ENCODE data around the gene MAVS. TPM values are rescaled to one million over a fixed set of nuclear protein-coding genes. Genes with fewer than 3 reads are reported as not detected.
"Not testable (repeated sequence)": the region's sequence is repeated elsewhere in the genome, so short reads cannot be mapped to it uniquely, and the experiment has no call there.

MAVS gene
- total RNA-seq, 1 experiment from 2014 or later = 23.4 TPM

- CTCF ChIA-PET = interaction anchor here (0.7 kb wide), 1 partner anchor 798 kb away, joined by 3 read pairs; no protein-coding TSS in a partner anchor
- peak overlapping the region; percentile 72 for H3K27ac Mint-ChIP-seq
Observed at GRCh38 chr20:3904857-3905256, 58.2 kb downstream of the MAVS start.

GRCh38 chr20:3906744-3907721 lies 60.4 kb downstream of the MAVS start:
- ChIA-PET CTCF (interaction anchor here (0.6 to 1.0 kb wide), 4 partner anchors 81 to 654 kb away, joined by 3 to 5 read pairs (median 4); no protein-coding TSS in a partner anchor), POLR2A (interaction anchor here (0.7 kb wide), 1 partner anchor 20 kb away, joined by 4 read pairs; no protein-coding TSS in a partner anchor)
- Mint-ChIP-seq H3K27ac (peak overlapping the region; percentile 44; the same call in 1 of the 2 replicates), H3K36me3 (peaks cover 47% of the 10 kb centered on the region), H3K4me1 (peaks cover 20% of the 10 kb centered on the region)
- ATAC-seq; H3K4me3 Mint-ChIP-seq; H3K27me3 Mint-ChIP-seq (ENCODE audit: low read depth); DNase-seq (ENCODE audit: low spot score); H3K9me3 Mint-ChIP-seq: not testable (repeated sequence)

More at GRCh38 chr20:3904857-3905256, 58.2 kb downstream of the MAVS start:
- peaks cover 26% of the 10 kb centered on the region for H3K36me3 Mint-ChIP-seq
- POLR2A ChIA-PET = no interaction called here
- DNase-seq (ENCODE audit: low spot score) (no peak), ATAC-seq (no peak)
- H3K4me3 Mint-ChIP-seq = no peak overlapping the region
- peaks cover 37% of the 10 kb centered on the region for H3K4me1 Mint-ChIP-seq
- H3K9me3 Mint-ChIP-seq = no peaks in the 10 kb centered on the region
- TF ChIP-seq IRF1 (CRISPR knock-in tag; IDR thresholded peaks at IDR 0.05) (no peak), GTF2I (CRISPR knock-in tag; conservative IDR thresholded peaks at IDR 0.05) (no peak), ZSCAN18 (CRISPR knock-in tag; IDR thresholded peaks at IDR 0.05) (no peak), MXD4 (CRISPR knock-in tag; IDR thresholded peaks at IDR 0.05; ENCODE audit: borderline replicate concordance) (no peak), HMGXB4 (CRISPR knock-in tag; IDR thresholded peaks at IDR 0.05) (no peak)
- H3K27me3 Mint-ChIP-seq (ENCODE audit: low read depth) = no peaks in the 10 kb centered on the region

GRCh38 chr20:3908667-3909066 lies 62.0 kb downstream of the MAVS start:
- POLR2A ChIA-PET = no interaction called here
- Mint-ChIP-seq H3K27me3 (ENCODE audit: low read depth) (no peaks in the 10 kb centered on the region), H3K9me3 (no peaks in the 10 kb centered on the region), H3K36me3 (peaks cover 61% of the 10 kb centered on the region), H3K27ac (peak overlapping the region; percentile 79), H3K4me3 (no peak overlapping the region), H3K4me1 (peaks cover 13% of the 10 kb centered on the region)
- ATAC-seq (no peak), DNase-seq (ENCODE audit: low spot score) (no peak)
- CTCF ChIA-PET = no interaction called here
- TF ChIP-seq STAT6 (CRISPR knock-in tag; conservative IDR thresholded peaks at IDR 0.05; ENCODE audit: low read depth) (no peak), SOX15 (CRISPR knock-in tag; IDR thresholded peaks at IDR 0.05) (no peak), TEAD4 (CRISPR knock-in tag; IDR thresholded peaks at IDR 0.05) (no peak), MYBL2 (CRISPR knock-in tag; IDR thresholded peaks at IDR 0.05) (no peak)

GRCh38 chr20:3909952-3910366 lies 63.3 kb downstream of the MAVS start:
- ChIA-PET CTCF (no interaction called here), POLR2A (interaction anchor here (0.7 kb wide), 1 partner anchor 13 kb away, joined by 3 read pairs; no protein-coding TSS in a partner anchor)
- H3K36me3 Mint-ChIP-seq = peaks cover 73% of the 10 kb centered on the region
- DNase-seq (ENCODE audit: low spot score) (no peak), ATAC-seq (no peak)
- H3K27ac Mint-ChIP-seq = peak overlapping the region; percentile 74; the same call in 1 of the 2 replicates
- no peaks in the 10 kb centered on the region for H3K27me3 Mint-ChIP-seq (ENCODE audit: low read depth)
- H3K4me3 Mint-ChIP-seq = no peak overlapping the region
- TF ChIP-seq PRRX2 (CRISPR knock-in tag; IDR thresholded peaks at IDR 0.05) = no peak
- TF ChIP-seq RELA (CRISPR knock-in tag; IDR thresholded peaks at IDR 0.05; ENCODE audit: borderline replicate concordance) = no peak
- TF ChIP-seq ZNF138 (CRISPR knock-in tag; conservative IDR thresholded peaks at IDR 0.05) = no peak
- TF ChIP-seq ERG (CRISPR knock-in tag; IDR thresholded peaks at IDR 0.05) = no peak
- TF ChIP-seq KAT7 (CRISPR knock-in tag; IDR thresholded peaks at IDR 0.05; ENCODE audit: borderline replicate concordance) = no peak
- H3K9me3 Mint-ChIP-seq = no peaks in the 10 kb centered on the region
- H3K4me1 Mint-ChIP-seq = peaks cover 3% of the 10 kb centered on the region
